ENCODE measurements around the gene UTRN. TPM values are rescaled to one million over a fixed set of nuclear protein-coding genes. Genes with fewer than 3 reads are reported as not detected.

UTRN gene
- total RNA-seq, 2 experiments from 2014 or later: 143 to 153 TPM

- no peak for TF ChIP-seq CTCF (IDR thresholded peaks at IDR 0.05)
- no peak overlapping the region for H3K27ac Mint-ChIP-seq
- Histone ChIP-seq H3K36me3 (ENCODE audit: insufficient read depth, low read length) (no peaks in the 10 kb centered on the region), H3K4me1 (ENCODE audit: insufficient read depth, low read length) (peaks cover 15% of the 10 kb centered on the region), H3K9me3 (ENCODE audit: control insufficient read depth in 1 of 2, insufficient read depth in 1 of 2, low read length in 2 of 2) (no peaks in the 10 kb centered on the region), H3K27me3 (ENCODE audit: control insufficient read depth in 1 of 2, insufficient read depth in 2 of 2, low read length in 2 of 2) (no peaks in the 10 kb centered on the region), H3K27ac (ENCODE audit: low read depth in 1 of 2, low read length in 2 of 2) (peak overlapping the region in 1 of 2 donors; percentile 25), H3K4me3 (ENCODE audit: low read length) (no peak overlapping the region)
- peak in 3 of 14 experiments; percentile 38 to 79 (median 46) for DNase-seq
- ChIA-PET CTCF (interaction anchor here (0.5 kb wide), 1 partner anchor 16 kb away, joined by 4 read pairs; no protein-coding TSS in a partner anchor), POLR2A (interaction anchor here (1.0 kb wide), 1 partner anchor 32 kb away, joined by 3 read pairs; no protein-coding TSS in a partner anchor)
- no peaks in the 10 kb centered on the region for H3K9me3 Mint-ChIP-seq
- intact Hi-C loops (cut with DNase I, micrococcal nuclease): no loop called here
- ATAC-seq (ENCODE audit: poor library complexity): peak; percentile 11
- peaks cover 5% of the 10 kb centered on the region for H3K27me3 Mint-ChIP-seq
- H3K36me3 Mint-ChIP-seq (ENCODE audit: low read depth): no peaks in the 10 kb centered on the region
- H3K4me1 Mint-ChIP-seq (ENCODE audit: low read depth): peaks cover 3% of the 10 kb centered on the region
- H3K4me3 Mint-ChIP-seq: no peak overlapping the region
Measured at GRCh38 chr6:144305985-144306384, 20.9 kb downstream of the UTRN start.

- Mint-ChIP-seq H3K27ac (no peak overlapping the region), H3K36me3 (ENCODE audit: low read depth) (no peaks in the 10 kb centered on the region), H3K9me3 (no peaks in the 10 kb centered on the region), H3K4me3 (no peak overlapping the region), H3K27me3 (peaks cover 5% of the 10 kb centered on the region), H3K4me1 (ENCODE audit: low read depth) (peaks cover 7% of the 10 kb centered on the region)
- Histone ChIP-seq H3K9me3 (ENCODE audit: control insufficient read depth in 1 of 2, insufficient read depth in 1 of 2, low read length in 2 of 2) (no peaks in the 10 kb centered on the region), H3K4me1 (ENCODE audit: insufficient read depth, low read length) (peaks cover 15% of the 10 kb centered on the region), H3K36me3 (ENCODE audit: insufficient read depth, low read length) (no peaks in the 10 kb centered on the region), H3K4me3 (ENCODE audit: low read length) (no peak overlapping the region), H3K27me3 (ENCODE audit: control insufficient read depth in 1 of 2, insufficient read depth in 2 of 2, low read length in 2 of 2) (no peaks in the 10 kb centered on the region), H3K27ac (ENCODE audit: low read depth in 1 of 2, low read length in 2 of 2) (no peak overlapping the region)
- DNase-seq (no peak), ATAC-seq (ENCODE audit: poor library complexity) (no peak)
- no peak for TF ChIP-seq CTCF (IDR thresholded peaks at IDR 0.05)
- ChIA-PET POLR2A (interaction anchor here (0.6 kb wide), 1 partner anchor 126 kb away, joined by 3 read pairs; no protein-coding TSS in a partner anchor), CTCF (no interaction called here)
- intact Hi-C loops (cut with DNase I, micrococcal nuclease): no loop called here
Measured at GRCh38 chr6:144307880-144308279, 22.7 kb downstream of the UTRN start.

- intact Hi-C loops (cut with DNase I, micrococcal nuclease): no loop called here
- ATAC-seq (ENCODE audit: poor library complexity) (no peak), DNase-seq (no peak)
- Histone ChIP-seq H3K4me3 (ENCODE audit: low read length) (peak overlapping the region; percentile 34), H3K27ac (ENCODE audit: low read depth in 1 of 2, low read length in 2 of 2) (no peak overlapping the region), H3K9me3 (ENCODE audit: control insufficient read depth in 1 of 2, insufficient read depth in 1 of 2, low read length in 2 of 2) (no peaks in the 10 kb centered on the region), H3K4me1 (ENCODE audit: insufficient read depth, low read length) (peaks cover 11% of the 10 kb centered on the region), H3K36me3 (ENCODE audit: insufficient read depth, low read length) (no peaks in the 10 kb centered on the region), H3K27me3 (ENCODE audit: control insufficient read depth in 1 of 2, insufficient read depth in 2 of 2, low read length in 2 of 2) (no peaks in the 10 kb centered on the region)
- H3K9me3 Mint-ChIP-seq: no peaks in the 10 kb centered on the region
- no peak for TF ChIP-seq CTCF (IDR thresholded peaks at IDR 0.05)
- H3K4me1 Mint-ChIP-seq (ENCODE audit: low read depth): peaks cover 7% of the 10 kb centered on the region
- H3K4me3 Mint-ChIP-seq: peak overlapping the region; percentile 28
- ChIA-PET POLR2A (no interaction called here), CTCF (no interaction called here)
- no peaks in the 10 kb centered on the region for H3K36me3 Mint-ChIP-seq (ENCODE audit: low read depth)
- peaks cover 5% of the 10 kb centered on the region for H3K27me3 Mint-ChIP-seq
- H3K27ac Mint-ChIP-seq: no peak overlapping the region
Measured at GRCh38 chr6:144310765-144311164, 25.6 kb downstream of the UTRN start.
